Subcutaneous abdominal adipose tissue (tissue), 5 donors: Measurements from ENCODE around the gene ADGRF1.
"Not testable (repeated sequence)": the region's sequence is repeated elsewhere in the genome, so short reads cannot be mapped to it uniquely, and the experiment has no call there.

Experiments
- H3K27ac ChIP-seq: one replicate; pipeline ENCODE4 v1.7.0; 2013; ENCODE audit warnings: low read depth, mild to moderate bottlenecking, inconsistent platforms, low read length, moderate library complexity
- H3K27me3 ChIP-seq, 5 donors: one replicate each; pipeline ENCODE4 v1.7.0; 2013; ENCODE audit warnings: low read length in 5 of 5, inconsistent platforms in 1 of 5; ENCODE audit not compliant: control insufficient read depth in 5 of 5, insufficient read depth in 4 of 5
- H3K36me3 ChIP-seq, 5 donors: one replicate each; pipeline ENCODE4 v1.7.0; 2013; ENCODE audit warnings: low read length in 5 of 5; ENCODE audit not compliant: control insufficient read depth in 5 of 5, insufficient read depth in 5 of 5
- H3K4me1 ChIP-seq, 5 donors: one replicate each; pipeline ENCODE4 v1.7.0; 2013; ENCODE audit warnings: low read length in 5 of 5, mild to moderate bottlenecking in 3 of 5, moderate library complexity in 1 of 5; ENCODE audit not compliant: control insufficient read depth in 5 of 5, insufficient read depth in 5 of 5
- H3K4me3 ChIP-seq, 5 donors: one replicate each; pipeline ENCODE4 v1.7.0; 2013; ENCODE audit warnings: low read length in 5 of 5, low read depth in 1 of 5
- H3K9ac ChIP-seq, 5 donors: one replicate each; pipeline ENCODE4 v1.7.0; 2013; ENCODE audit warnings: low read length in 5 of 5, mild to moderate bottlenecking in 4 of 5, moderate library complexity in 3 of 5
- H3K9me3 ChIP-seq, 5 donors: one replicate each; pipeline ENCODE4 v1.7.0; 2013; ENCODE audit warnings: low read length in 5 of 5; ENCODE audit not compliant: control insufficient read depth in 5 of 5
- donor health status: healthy.
- donor health status: healthy.
- donor health status: healthy.
- donor health status: healthy.
- donor health status: healthy.

ADGRF1 gene

GRCh38 chr6:47064274-47064673 is 22.1 kb upstream of the ADGRF1 start:
- Histone ChIP-seq H3K4me3 (no peak overlapping the region), H3K4me1 (peaks cover 0 to 12% (median 8%) of the 10 kb centered on the region in 5 donors), H3K9ac (no peak overlapping the region), H3K27me3 (no peaks in the 10 kb centered on the region), H3K9me3 (peaks cover 0 to 5% (median 3%) of the 10 kb centered on the region in 5 donors), H3K36me3 (no peaks in the 10 kb centered on the region), H3K27ac (no peak overlapping the region)

GRCh38 chr6:47062346-47062745 is 20.2 kb upstream of the ADGRF1 start:
- peaks cover 0 to 5% (median 3%) of the 10 kb centered on the region in 5 donors for H3K9me3 ChIP-seq
- no peak overlapping the region for H3K9ac ChIP-seq
- no peak overlapping the region for H3K27ac ChIP-seq
- no peaks in the 10 kb centered on the region for H3K27me3 ChIP-seq
- peaks cover 0 to 12% (median 8%) of the 10 kb centered on the region in 5 donors for H3K4me1 ChIP-seq
- H3K4me3 ChIP-seq: no peak overlapping the region
- no peaks in the 10 kb centered on the region for H3K36me3 ChIP-seq

- peaks cover 0 to 12% (median 8%) of the 10 kb centered on the region in 5 donors for H3K4me1 ChIP-seq
- H3K27ac ChIP-seq: no peak overlapping the region
- H3K9me3 ChIP-seq: peaks cover 0 to 5% (median 3%) of the 10 kb centered on the region in 5 donors
- no peaks in the 10 kb centered on the region for H3K36me3 ChIP-seq
- no peak overlapping the region for H3K9ac ChIP-seq
- no peaks in the 10 kb centered on the region for H3K27me3 ChIP-seq
- H3K4me3 ChIP-seq: peak overlapping the region in 1 of 5 donors; percentile 1
Observed at GRCh38 chr6:47061309-47062300, 19.5 kb upstream of the ADGRF1 start.

- Histone ChIP-seq H3K27ac (no peak overlapping the region), H3K9me3 (peaks cover 0 to 5% (median 3%) of the 10 kb centered on the region in 5 donors), H3K4me3 (no peak overlapping the region), H3K4me1 (peaks cover 0 to 12% (median 8%) of the 10 kb centered on the region in 5 donors), H3K36me3 (no peaks in the 10 kb centered on the region), H3K9ac (no peak overlapping the region), H3K27me3 (no peaks in the 10 kb centered on the region)
Observed at GRCh38 chr6:47059216-47059885, 17.2 kb upstream of the ADGRF1 start.

- no peak overlapping the region for H3K27ac ChIP-seq
- no peak overlapping the region for H3K4me3 ChIP-seq
- H3K27me3 ChIP-seq: no peaks in the 10 kb centered on the region
- H3K9ac ChIP-seq: no peak overlapping the region
- no peaks in the 10 kb centered on the region for H3K36me3 ChIP-seq
- peaks cover 0 to 12% (median 8%) of the 10 kb centered on the region in 5 donors for H3K4me1 ChIP-seq
- H3K9me3 ChIP-seq: peaks cover 0 to 3% (median 0%) of the 10 kb centered on the region in 5 donors
Observed at GRCh38 chr6:47057830-47058540, 15.9 kb upstream of the ADGRF1 start.

GRCh38 chr6:47056832-47057231 is 14.7 kb upstream of the ADGRF1 start:
- Histone ChIP-seq H3K4me1 (peaks cover 0 to 9% (median 6%) of the 10 kb centered on the region in 5 donors), H3K9me3 (no peaks in the 10 kb centered on the region), H3K27ac (no peak overlapping the region), H3K4me3 (no peak overlapping the region), H3K9ac (no peak overlapping the region), H3K27me3 (no peaks in the 10 kb centered on the region), H3K36me3 (no peaks in the 10 kb centered on the region)

- not testable (repeated sequence) for H3K9ac ChIP-seq, H3K27me3 ChIP-seq, H3K4me1 ChIP-seq, H3K9me3 ChIP-seq, H3K4me3 ChIP-seq, H3K36me3 ChIP-seq, H3K27ac ChIP-seq
Observed at GRCh38 chr6:47054302-47054701, 12.2 kb upstream of the ADGRF1 start.

- Histone ChIP-seq H3K4me3 (no peak overlapping the region), H3K27ac (no peak overlapping the region), H3K9ac (no peak overlapping the region), H3K4me1 (peaks cover 0 to 11% (median 4%) of the 10 kb centered on the region in 5 donors), H3K36me3 (no peaks in the 10 kb centered on the region), H3K9me3 (no peaks in the 10 kb centered on the region), H3K27me3 (no peaks in the 10 kb centered on the region)
Observed at GRCh38 chr6:47048638-47049037, 6.5 kb upstream of the ADGRF1 start.

- Histone ChIP-seq H3K4me3 (no peak overlapping the region), H3K4me1 (peaks cover 0 to 11% (median 4%) of the 10 kb centered on the region in 5 donors), H3K36me3 (no peaks in the 10 kb centered on the region), H3K9ac (no peak overlapping the region), H3K9me3 (no peaks in the 10 kb centered on the region), H3K27ac (no peak overlapping the region), H3K27me3 (no peaks in the 10 kb centered on the region)
Observed at GRCh38 chr6:47047479-47048407, 5.6 kb upstream of the ADGRF1 start.
